Upper lobe of left lung (tissue), 6 donors: Measurements from ENCODE around the gene EEF1AKMT3. TPM values are rescaled to one million over a fixed set of nuclear protein-coding genes. Genes with fewer than 3 reads are reported as not detected.

Source experiments
- ATAC-seq, 2 donors: fragments of 200-7000 bp; cut with Tn5 transposase; one replicate each; pipeline ENCODE4 v1.9.1; 2022; ENCODE audit warnings: mild to moderate bottlenecking in 2 of 2, moderate library complexity in 2 of 2; ENCODE audit not compliant: low FRiP score in 2 of 2
- DNase-seq, 2 donors: peaks; one replicate each; pipeline ENCODE4 v3.0.0-alpha.2; 2019 to 2020
- H3K27ac ChIP-seq, 4 donors: fragments of 200-600 bp; sonication (generic); one replicate each; pipeline ENCODE4 v1.5.1; 2016 to 2019
- H3K27me3 ChIP-seq, 4 donors: fragments of 200-600 bp; sonication (generic); one replicate each; pipeline ENCODE4 v1.5.1; 2017 to 2019
- H3K36me3 ChIP-seq, 4 donors: fragments of 200-600 bp; sonication (generic); one replicate each; pipeline ENCODE4 v1.5.1; 2016 to 2019
- H3K4me1 ChIP-seq, 4 donors: fragments of 200-600 bp; sonication (generic); one replicate each; pipeline ENCODE4 v1.5.1; 2018 to 2019
- H3K4me3 ChIP-seq, 4 donors: fragments of 200-600 bp; sonication (generic); one replicate each; pipeline ENCODE4 v1.5.1; 2017 to 2019; ENCODE audit warnings: mild to moderate bottlenecking in 2 of 4, moderate library complexity in 1 of 4
- H3K9me3 ChIP-seq, 4 donors: fragments of 200-600 bp; sonication (generic); one replicate each; pipeline ENCODE4 v1.5.1; 2018 to 2019
- CTCF ChIP-seq, 6 experiments: fragments of 450-650 bp in 4 of 6; fragments of 200-600 bp in 2 of 6; sonication (generic) in 2 of 6; IDR thresholded peaks; one replicate each; pipeline ENCODE4 v1.5.1; 2016 to 2019; ENCODE audit warnings: antibody characterized with exemption in 6 of 6
- EP300 ChIP-seq, 4 donors: sonication (generic); formaldehyde crosslinking; IDR thresholded peaks; one replicate each; pipeline ENCODE4 v1.5.1; 2017; ENCODE audit warnings: antibody characterized with exemption in 4 of 4, control low read depth in 2 of 4
- POLR2A ChIP-seq, 4 donors: fragments of 450-650 bp; IDR thresholded peaks; one replicate each; pipeline ENCODE4 v1.5.1; 2016 to 2017; ENCODE audit warnings: antibody characterized with exemption in 4 of 4, mild to moderate bottlenecking in 2 of 4
- POLR2AphosphoS5 ChIP-seq, 2 donors: sonication (generic); formaldehyde crosslinking; IDR thresholded peaks; one replicate each; pipeline ENCODE4 v1.5.1; 2017; ENCODE audit warnings: antibody characterized with exemption in 2 of 2
- WGBS, 2 donors: methylation state at CpG; one replicate each; pipeline ENCODE4 v1.1.5; 2017 to 2018; 5-methylcytosine and 5-hydroxymethylcytosine counted together
- total RNA-seq, 6 donors: library from RNA; depleted of rRNA in 4 of 6; stranded (reverse); fragments of >200 nt in 4 of 6; gene quantifications; one replicate each; pipeline versions ENCODE4 v1.1.0 to v1.2.1, GENCODE V29; 2016 to 2021
- donor health status: DM: no; HTN: no; CAD: no; lungs with moderate emphysema.
- donor health status: DM: no; HTN: yes; CAD: no; lungs with severe emphysema.

Gene EEF1AKMT3
- total RNA-seq, 6 donors from 2014 or later, result 4.2 to 18.3 (median 6.4) TPM

GRCh38 chr12:57741413-57741789 is 31.0 kb upstream of the EEF1AKMT3 start:
- Histone ChIP-seq H3K27ac (peak overlapping the region in 3 of 4 donors; percentile 57 to 80 (median 71)), H3K4me3 (peak overlapping the region in 3 of 4 donors; percentile 33 to 47 (median 46)), H3K9me3 (no peaks in the 10 kb centered on the region), H3K36me3 (peaks cover 0 to 3% (median 0%) of the 10 kb centered on the region in 4 donors), H3K4me1 (peaks cover 22 to 52% (median 41%) of the 10 kb centered on the region in 4 donors), H3K27me3 (peaks cover 1 to 34% (median 19%) of the 10 kb centered on the region in 4 donors)
- TF ChIP-seq EP300 (IDR thresholded peaks at IDR 0.05) (no peak), CTCF (IDR thresholded peaks at IDR 0.05) (no peak), POLR2A (IDR thresholded peaks at IDR 0.05) (no peak), POLR2AphosphoS5 (IDR thresholded peaks at IDR 0.05) (no peak)
- no peak for DNase-seq
- WGBS, 2 donors, result 50% methylated on average over 1 of the region's 1 CpG
- ATAC-seq, result no peak

- Histone ChIP-seq H3K36me3 (peaks cover 0 to 10% (median 3%) of the 10 kb centered on the region in 4 donors), H3K4me3 (peak overlapping the region in 3 of 4 donors; percentile 33 to 47 (median 46)), H3K27me3 (peaks cover 1 to 31% (median 16%) of the 10 kb centered on the region in 4 donors), H3K4me1 (peaks cover 19 to 45% (median 35%) of the 10 kb centered on the region in 4 donors), H3K27ac (peak overlapping the region in 3 of 4 donors; percentile 57 to 80 (median 71)), H3K9me3 (no peaks in the 10 kb centered on the region)
- DNase-seq, result peak; percentile 61 to 75
- TF ChIP-seq CTCF (IDR thresholded peaks at IDR 0.05) (peak in 1 of 6 experiments; percentile 10), POLR2AphosphoS5 (IDR thresholded peaks at IDR 0.05) (no peak), POLR2A (IDR thresholded peaks at IDR 0.05) (no peak)
- ATAC-seq, result no peak
- WGBS, 2 donors, result 37 to 52% methylated on average over 9 to 14 of the region's 14 CpGs
Measured at GRCh38 chr12:57741844-57742738, 30.3 kb upstream of the EEF1AKMT3 start.

GRCh38 chr12:57743769-57744168 is 28.6 kb upstream of the EEF1AKMT3 start:
- peaks cover 0 to 14% (median 5%) of the 10 kb centered on the region in 4 donors for H3K27me3 ChIP-seq
- WGBS, 2 donors, result 83 to 84% methylated on average over 2 of the region's 2 CpGs
- ATAC-seq (no peak), DNase-seq (no peak)
- peak overlapping the region in 1 of 4 donors; percentile 92 for H3K27ac ChIP-seq
- H3K9me3 ChIP-seq, result no peaks in the 10 kb centered on the region
- peaks cover 9 to 27% (median 19%) of the 10 kb centered on the region in 4 donors for H3K36me3 ChIP-seq
- no peak for TF ChIP-seq CTCF (IDR thresholded peaks at IDR 0.05)
- H3K4me1 ChIP-seq, result peaks cover 4 to 28% (median 18%) of the 10 kb centered on the region in 4 donors
- peak overlapping the region in 1 of 4 donors; percentile 62 for H3K4me3 ChIP-seq

- no peaks in the 10 kb centered on the region for H3K9me3 ChIP-seq
- H3K27me3 ChIP-seq, result peaks cover 0 to 9% (median 4%) of the 10 kb centered on the region in 4 donors
- ATAC-seq (peak; percentile 83 to 84), DNase-seq (peak; percentile 72 to 75)
- H3K4me1 ChIP-seq, result peaks cover 3 to 23% (median 15%) of the 10 kb centered on the region in 4 donors
- peak in 1 of 2 donors; percentile 58 for TF ChIP-seq POLR2AphosphoS5 (IDR thresholded peaks at IDR 0.05)
- TF ChIP-seq CTCF (IDR thresholded peaks at IDR 0.05), result no peak
- TF ChIP-seq EP300 (IDR thresholded peaks at IDR 0.05), result peak in 1 of 4 donors; percentile 21
- peak in 1 of 4 donors; percentile 15 for TF ChIP-seq POLR2A (IDR thresholded peaks at IDR 0.05)
- peak overlapping the region; percentile 92 to 98 (median 95) for H3K27ac ChIP-seq
- H3K36me3 ChIP-seq, result peaks cover 9 to 32% (median 24%) of the 10 kb centered on the region in 4 donors
- 5 to 13% methylated on average over 21 of the region's 21 CpGs for WGBS, 2 donors
- H3K4me3 ChIP-seq, result peak overlapping the region in 3 of 4 donors; percentile 62 to 83 (median 79)
Measured at GRCh38 chr12:57744194-57744776, 28.1 kb upstream of the EEF1AKMT3 start.
